GM12878 (cell line): Measurements from ENCODE around the gene RNU6-9.

Source experiments
- ESRRA ChIP-seq: IDR thresholded peaks from 2 replicates; pipeline ENCODE4 v1.6.1; 2012; ENCODE audit warnings: mild to moderate bottlenecking, low read length, improper control_type of control experiment
- JUND ChIP-seq: IDR thresholded peaks from 2 replicates; pipeline ENCODE4 v1.6.1; 2012; ENCODE audit warnings: low read depth, mild to moderate bottlenecking, low read length, improper control_type of control experiment, moderate library complexity
- MAX ChIP-seq: IDR thresholded peaks from 2 replicates; pipeline ENCODE4 v1.6.1; 2012; ENCODE audit warnings: low read depth, low read length, improper control_type of control experiment
- NR2C2 ChIP-seq: IDR thresholded peaks from 2 replicates; pipeline ENCODE4 v1.6.1; 2011; ENCODE audit warnings: borderline replicate concordance, low read depth; ENCODE audit not compliant: control insufficient read depth, insufficient read length
- TAF1 ChIP-seq: IDR thresholded peaks from 2 replicates; pipeline ENCODE4 v1.6.1; 2011; ENCODE audit warnings: mild to moderate bottlenecking, low read depth, low read length, borderline replicate concordance
- ZNF274 ChIP-seq: IDR thresholded peaks from one replicate; pipeline ENCODE4 v1.8.0; 2011; ENCODE audit not compliant: insufficient read length, insufficient read depth
- TF ChIP-seq, protein P1 (sequence below), 3 experiments: IDR thresholded peaks in 2 of 3; conservative IDR thresholded peaks in 1 of 3; 2 replicates each; pipeline ENCODE4 v1.5.1; 2011; ENCODE audit warnings: low read depth in 3 of 3, low read length in 3 of 3, mild to moderate bottlenecking in 3 of 3, control low read depth in 2 of 3, moderate library complexity in 2 of 3, inconsistent platforms in 1 of 3, mixed read lengths in 1 of 3; ENCODE audit not compliant: control insufficient read depth in 2 of 3, insufficient read depth in 1 of 3; ENCODE audit errors: extremely low read depth in 1 of 3
- TF ChIP-seq, protein P2 (sequence below): IDR thresholded peaks from 2 replicates; pipeline ENCODE4 v1.6.1; 2012; ENCODE audit warnings: mild to moderate bottlenecking, low read depth, low read length
- TF ChIP-seq, protein P3 (sequence below): fragments of 450-650 bp; IDR thresholded peaks from 2 replicates; pipeline ENCODE4 v1.6.1; 2016; ENCODE audit warnings: mild to moderate bottlenecking, moderate library complexity, borderline replicate concordance
- TF ChIP-seq, protein P4 (sequence below): IDR thresholded peaks from 2 replicates; pipeline ENCODE4 v1.6.1; 2012; ENCODE audit warnings: low read depth, low read length, improper control_type of control experiment

DNA sequence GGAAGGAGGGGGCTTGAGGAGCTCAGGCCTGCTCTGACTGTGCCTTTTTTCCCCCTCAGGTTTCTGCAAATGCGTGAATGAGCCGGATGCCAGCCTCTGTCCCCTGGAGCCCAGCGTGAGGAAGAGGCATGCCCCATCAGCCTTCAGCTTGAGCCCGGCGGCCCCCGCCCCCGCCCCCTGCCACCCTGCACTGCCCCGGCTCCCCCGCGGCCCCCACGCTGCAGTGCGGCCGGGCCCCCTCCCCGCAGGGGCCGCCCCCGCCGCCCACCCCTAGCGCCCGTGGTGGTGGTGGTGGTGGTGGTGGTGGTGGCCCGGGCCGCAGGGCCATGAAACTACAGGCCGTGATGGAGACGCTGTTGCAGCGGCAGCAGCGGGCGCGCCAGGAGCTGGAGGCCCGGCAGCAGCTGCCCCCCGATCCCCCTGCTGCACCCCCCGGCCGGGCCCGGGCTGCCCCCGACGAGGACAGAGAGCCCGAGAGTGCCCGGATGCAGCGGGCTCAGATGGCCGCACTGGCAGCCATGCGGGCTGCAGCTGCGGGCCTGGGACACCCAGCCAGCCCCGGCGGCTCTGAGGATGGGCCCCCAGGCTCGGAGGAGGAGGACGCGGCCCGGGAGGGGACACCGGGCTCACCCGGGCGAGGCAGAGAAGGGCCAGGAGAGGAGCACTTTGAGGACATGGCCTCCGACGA, 36.1 kb downstream of the RNU6-9 start:
- no peak for TF ChIP-seq TAF1
- TF ChIP-seq, protein P1, sequence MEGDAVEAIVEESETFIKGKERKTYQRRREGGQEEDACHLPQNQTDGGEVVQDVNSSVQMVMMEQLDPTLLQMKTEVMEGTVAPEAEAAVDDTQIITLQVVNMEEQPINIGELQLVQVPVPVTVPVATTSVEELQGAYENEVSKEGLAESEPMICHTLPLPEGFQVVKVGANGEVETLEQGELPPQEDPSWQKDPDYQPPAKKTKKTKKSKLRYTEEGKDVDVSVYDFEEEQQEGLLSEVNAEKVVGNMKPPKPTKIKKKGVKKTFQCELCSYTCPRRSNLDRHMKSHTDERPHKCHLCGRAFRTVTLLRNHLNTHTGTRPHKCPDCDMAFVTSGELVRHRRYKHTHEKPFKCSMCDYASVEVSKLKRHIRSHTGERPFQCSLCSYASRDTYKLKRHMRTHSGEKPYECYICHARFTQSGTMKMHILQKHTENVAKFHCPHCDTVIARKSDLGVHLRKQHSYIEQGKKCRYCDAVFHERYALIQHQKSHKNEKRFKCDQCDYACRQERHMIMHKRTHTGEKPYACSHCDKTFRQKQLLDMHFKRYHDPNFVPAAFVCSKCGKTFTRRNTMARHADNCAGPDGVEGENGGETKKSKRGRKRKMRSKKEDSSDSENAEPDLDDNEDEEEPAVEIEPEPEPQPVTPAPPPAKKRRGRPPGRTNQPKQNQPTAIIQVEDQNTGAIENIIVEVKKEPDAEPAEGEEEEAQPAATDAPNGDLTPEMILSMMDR (IDR thresholded peaks at IDR 0.05 in 2 of 3, conservative IDR thresholded peaks at IDR 0.05 in 1 of 3; ENCODE audit: control insufficient read depth in 2 of 3, extremely low read depth in 1 of 3, insufficient read depth in 1 of 3, low read depth in 3 of 3, low read length in 3 of 3): no peak
- no peak for TF ChIP-seq ZNF274
- TF ChIP-seq, protein P2, sequence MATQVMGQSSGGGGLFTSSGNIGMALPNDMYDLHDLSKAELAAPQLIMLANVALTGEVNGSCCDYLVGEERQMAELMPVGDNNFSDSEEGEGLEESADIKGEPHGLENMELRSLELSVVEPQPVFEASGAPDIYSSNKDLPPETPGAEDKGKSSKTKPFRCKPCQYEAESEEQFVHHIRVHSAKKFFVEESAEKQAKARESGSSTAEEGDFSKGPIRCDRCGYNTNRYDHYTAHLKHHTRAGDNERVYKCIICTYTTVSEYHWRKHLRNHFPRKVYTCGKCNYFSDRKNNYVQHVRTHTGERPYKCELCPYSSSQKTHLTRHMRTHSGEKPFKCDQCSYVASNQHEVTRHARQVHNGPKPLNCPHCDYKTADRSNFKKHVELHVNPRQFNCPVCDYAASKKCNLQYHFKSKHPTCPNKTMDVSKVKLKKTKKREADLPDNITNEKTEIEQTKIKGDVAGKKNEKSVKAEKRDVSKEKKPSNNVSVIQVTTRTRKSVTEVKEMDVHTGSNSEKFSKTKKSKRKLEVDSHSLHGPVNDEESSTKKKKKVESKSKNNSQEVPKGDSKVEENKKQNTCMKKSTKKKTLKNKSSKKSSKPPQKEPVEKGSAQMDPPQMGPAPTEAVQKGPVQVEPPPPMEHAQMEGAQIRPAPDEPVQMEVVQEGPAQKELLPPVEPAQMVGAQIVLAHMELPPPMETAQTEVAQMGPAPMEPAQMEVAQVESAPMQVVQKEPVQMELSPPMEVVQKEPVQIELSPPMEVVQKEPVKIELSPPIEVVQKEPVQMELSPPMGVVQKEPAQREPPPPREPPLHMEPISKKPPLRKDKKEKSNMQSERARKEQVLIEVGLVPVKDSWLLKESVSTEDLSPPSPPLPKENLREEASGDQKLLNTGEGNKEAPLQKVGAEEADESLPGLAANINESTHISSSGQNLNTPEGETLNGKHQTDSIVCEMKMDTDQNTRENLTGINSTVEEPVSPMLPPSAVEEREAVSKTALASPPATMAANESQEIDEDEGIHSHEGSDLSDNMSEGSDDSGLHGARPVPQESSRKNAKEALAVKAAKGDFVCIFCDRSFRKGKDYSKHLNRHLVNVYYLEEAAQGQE: no peak
- TF ChIP-seq, protein P3, sequence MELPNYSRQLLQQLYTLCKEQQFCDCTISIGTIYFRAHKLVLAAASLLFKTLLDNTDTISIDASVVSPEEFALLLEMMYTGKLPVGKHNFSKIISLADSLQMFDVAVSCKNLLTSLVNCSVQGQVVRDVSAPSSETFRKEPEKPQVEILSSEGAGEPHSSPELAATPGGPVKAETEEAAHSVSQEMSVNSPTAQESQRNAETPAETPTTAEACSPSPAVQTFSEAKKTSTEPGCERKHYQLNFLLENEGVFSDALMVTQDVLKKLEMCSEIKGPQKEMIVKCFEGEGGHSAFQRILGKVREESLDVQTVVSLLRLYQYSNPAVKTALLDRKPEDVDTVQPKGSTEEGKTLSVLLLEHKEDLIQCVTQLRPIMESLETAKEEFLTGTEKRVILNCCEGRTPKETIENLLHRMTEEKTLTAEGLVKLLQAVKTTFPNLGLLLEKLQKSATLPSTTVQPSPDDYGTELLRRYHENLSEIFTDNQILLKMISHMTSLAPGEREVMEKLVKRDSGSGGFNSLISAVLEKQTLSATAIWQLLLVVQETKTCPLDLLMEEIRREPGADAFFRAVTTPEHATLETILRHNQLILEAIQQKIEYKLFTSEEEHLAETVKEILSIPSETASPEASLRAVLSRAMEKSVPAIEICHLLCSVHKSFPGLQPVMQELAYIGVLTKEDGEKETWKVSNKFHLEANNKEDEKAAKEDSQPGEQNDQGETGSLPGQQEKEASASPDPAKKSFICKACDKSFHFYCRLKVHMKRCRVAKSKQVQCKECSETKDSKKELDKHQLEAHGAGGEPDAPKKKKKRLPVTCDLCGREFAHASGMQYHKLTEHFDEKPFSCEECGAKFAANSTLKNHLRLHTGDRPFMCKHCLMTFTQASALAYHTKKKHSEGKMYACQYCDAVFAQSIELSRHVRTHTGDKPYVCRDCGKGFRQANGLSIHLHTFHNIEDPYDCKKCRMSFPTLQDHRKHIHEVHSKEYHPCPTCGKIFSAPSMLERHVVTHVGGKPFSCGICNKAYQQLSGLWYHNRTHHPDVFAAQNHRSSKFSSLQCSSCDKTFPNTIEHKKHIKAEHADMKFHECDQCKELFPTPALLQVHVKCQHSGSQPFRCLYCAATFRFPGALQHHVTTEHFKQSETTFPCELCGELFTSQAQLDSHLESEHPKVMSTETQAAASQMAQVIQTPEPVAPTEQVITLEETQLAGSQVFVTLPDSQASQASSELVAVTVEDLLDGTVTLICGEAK: no peak
- TF ChIP-seq MAX: no peak
- TF ChIP-seq JUND: no peak
- TF ChIP-seq NR2C2: no peak
- TF ChIP-seq, protein P4, sequence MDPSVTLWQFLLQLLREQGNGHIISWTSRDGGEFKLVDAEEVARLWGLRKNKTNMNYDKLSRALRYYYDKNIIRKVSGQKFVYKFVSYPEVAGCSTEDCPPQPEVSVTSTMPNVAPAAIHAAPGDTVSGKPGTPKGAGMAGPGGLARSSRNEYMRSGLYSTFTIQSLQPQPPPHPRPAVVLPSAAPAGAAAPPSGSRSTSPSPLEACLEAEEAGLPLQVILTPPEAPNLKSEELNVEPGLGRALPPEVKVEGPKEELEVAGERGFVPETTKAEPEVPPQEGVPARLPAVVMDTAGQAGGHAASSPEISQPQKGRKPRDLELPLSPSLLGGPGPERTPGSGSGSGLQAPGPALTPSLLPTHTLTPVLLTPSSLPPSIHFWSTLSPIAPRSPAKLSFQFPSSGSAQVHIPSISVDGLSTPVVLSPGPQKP: no peak
- TF ChIP-seq ESRRA: no peak
